ENCODE data around the gene NIPBL.
"Not testable (repeated sequence)": the region's sequence is repeated elsewhere in the genome, so short reads cannot be mapped to it uniquely, and the experiment has no call there.

NIPBL gene

DNA sequence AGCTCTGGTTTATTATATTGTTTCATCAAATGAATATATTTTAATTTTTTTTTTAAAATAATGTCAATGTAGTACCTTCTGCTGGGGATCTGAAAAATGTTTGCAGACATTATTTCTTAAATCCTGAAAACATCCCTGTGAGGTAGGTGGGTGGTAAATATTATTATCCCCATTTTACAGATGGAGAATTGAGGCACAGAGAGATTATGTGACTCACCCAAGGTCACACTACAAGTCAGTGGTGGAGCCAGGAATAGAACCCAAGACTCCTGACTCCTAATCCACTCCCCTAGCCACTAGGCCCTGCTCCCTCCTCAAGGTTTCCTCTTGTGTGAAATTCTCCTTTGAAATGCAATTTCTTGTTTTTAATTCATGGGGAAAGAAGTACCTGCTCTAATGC lies 171.4 kb downstream of the NIPBL start:
- H3K27me3 Mint-ChIP-seq = no peaks in the 10 kb centered on the region
- no peaks in the 10 kb centered on the region for H3K9me3 Mint-ChIP-seq
- no peak for ATAC-seq
- no peak overlapping the region for H3K4me3 Mint-ChIP-seq
- H3K36me3 Mint-ChIP-seq = peaks cover 22% of the 10 kb centered on the region
- no peak overlapping the region for H3K27ac Mint-ChIP-seq
- H3K4me1 Mint-ChIP-seq = no peaks in the 10 kb centered on the region

DNA sequence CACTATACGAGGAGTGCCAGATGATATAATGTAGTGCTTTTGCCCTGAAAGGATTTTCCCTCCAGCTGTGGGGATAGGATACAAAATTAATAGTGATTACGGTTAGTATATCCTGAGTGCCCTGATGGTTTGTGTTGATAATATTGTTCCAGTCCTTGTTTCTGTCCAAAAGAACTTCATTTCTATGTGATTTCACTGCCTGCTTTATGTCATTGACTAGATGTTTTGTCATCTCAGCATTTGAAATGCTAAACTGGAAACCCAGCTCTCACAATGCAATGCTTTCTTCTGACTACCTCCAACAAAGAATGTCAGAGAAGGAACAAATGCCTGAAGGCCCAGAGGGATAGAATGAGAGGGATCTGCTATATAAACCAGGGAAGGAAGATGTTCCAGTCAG lies 177.8 kb downstream of the NIPBL start:
- ATAC-seq = no peak
- H3K27ac Mint-ChIP-seq = no peak overlapping the region
- H3K27me3 Mint-ChIP-seq = no peaks in the 10 kb centered on the region
- no peaks in the 10 kb centered on the region for H3K4me1 Mint-ChIP-seq
- H3K9me3 Mint-ChIP-seq = no peaks in the 10 kb centered on the region
- H3K36me3 Mint-ChIP-seq = peaks cover 46% of the 10 kb centered on the region
- H3K4me3 Mint-ChIP-seq = no peak overlapping the region

DNA sequence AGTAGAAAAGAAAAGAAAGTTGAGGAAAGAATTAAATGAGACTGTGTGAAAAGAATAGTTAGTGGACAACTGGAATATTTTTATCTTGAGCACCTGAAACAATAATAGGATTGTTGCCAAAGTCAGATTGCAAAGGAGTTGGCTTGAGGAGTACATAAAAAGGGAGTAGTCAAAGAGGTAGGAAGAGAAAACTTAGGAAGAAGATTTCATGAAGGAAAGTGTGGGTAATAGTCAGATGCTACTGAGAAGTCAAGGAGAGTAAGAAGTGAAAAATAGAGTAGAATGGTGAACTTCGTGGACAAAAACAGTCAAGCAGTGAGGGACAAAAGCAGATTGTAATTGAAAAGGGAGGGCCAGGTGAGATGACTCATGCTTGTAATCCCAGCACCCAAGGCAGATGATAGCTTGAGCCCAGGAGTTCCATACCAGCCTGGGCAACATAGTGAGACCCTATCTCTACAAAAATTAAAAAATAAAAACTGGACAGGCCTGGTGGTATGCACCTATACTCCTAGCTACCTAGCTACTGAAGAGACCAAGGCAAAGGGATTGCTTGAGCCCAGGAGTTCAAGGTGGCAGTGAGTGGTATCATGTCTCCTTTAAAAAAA lies 178.9 kb downstream of the NIPBL start:
- no peak overlapping the region for H3K27ac Mint-ChIP-seq
- H3K9me3 Mint-ChIP-seq = no peaks in the 10 kb centered on the region
- H3K36me3 Mint-ChIP-seq = peaks cover 50% of the 10 kb centered on the region
- no peak for ATAC-seq
- H3K4me1 Mint-ChIP-seq = no peaks in the 10 kb centered on the region
- H3K4me3 Mint-ChIP-seq = no peak overlapping the region
- H3K27me3 Mint-ChIP-seq = no peaks in the 10 kb centered on the region

DNA sequence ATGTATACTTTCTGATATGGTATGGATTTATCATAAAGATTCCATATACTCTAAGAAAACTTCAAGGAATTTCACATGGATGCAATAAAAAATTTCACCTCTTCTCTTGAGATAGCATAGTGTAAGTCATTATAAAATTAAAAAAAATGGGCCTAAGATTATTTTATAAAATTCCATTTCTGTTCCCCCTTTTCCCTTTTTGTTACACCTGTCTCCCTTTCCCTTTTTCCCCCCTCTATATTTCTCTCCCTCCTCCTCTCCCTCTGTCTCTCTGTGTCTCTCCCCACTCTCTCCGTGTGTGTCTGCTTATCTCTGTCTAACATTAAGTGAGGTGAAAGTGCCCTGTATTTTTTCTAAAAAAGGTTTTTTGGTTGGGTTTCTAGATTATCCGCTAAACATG lies 180.2 kb downstream of the NIPBL start:
- no peaks in the 10 kb centered on the region for H3K27me3 Mint-ChIP-seq
- peaks cover 49% of the 10 kb centered on the region for H3K36me3 Mint-ChIP-seq

DNA sequence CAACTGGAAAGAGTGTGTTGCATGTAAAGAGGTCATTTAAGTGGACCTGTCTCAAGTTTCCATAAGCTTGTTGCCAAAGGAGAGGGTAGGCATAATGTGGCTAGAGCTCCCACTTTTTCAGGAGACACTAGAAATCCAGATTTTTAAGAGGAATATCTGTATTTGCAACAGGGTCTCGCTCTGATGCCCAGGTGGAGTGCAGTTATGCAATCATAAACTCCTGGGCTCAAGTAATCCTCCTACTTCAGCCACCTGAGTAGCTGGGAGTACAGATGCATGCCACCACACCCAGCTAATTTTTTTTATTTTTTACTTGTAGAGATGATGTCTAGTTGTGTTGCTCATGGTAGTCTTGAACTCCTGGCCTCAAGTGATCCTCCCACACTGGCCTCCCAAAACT lies 183.5 kb downstream of the NIPBL start:
- Mint-ChIP-seq H3K4me3 (no peak overlapping the region), H3K4me1 (no peaks in the 10 kb centered on the region), H3K36me3 (peaks cover 48% of the 10 kb centered on the region), H3K27ac (no peak overlapping the region), H3K27me3 (no peaks in the 10 kb centered on the region), H3K9me3 (no peaks in the 10 kb centered on the region)
- ATAC-seq = no peak

More for the DNA sequence above, 180.2 kb downstream of the NIPBL start:
- H3K4me1 Mint-ChIP-seq = no peaks in the 10 kb centered on the region
- H3K4me3 Mint-ChIP-seq = no peak overlapping the region
- H3K27ac Mint-ChIP-seq = no peak overlapping the region
- ATAC-seq = no peak
- H3K9me3 Mint-ChIP-seq = no peaks in the 10 kb centered on the region

DNA sequence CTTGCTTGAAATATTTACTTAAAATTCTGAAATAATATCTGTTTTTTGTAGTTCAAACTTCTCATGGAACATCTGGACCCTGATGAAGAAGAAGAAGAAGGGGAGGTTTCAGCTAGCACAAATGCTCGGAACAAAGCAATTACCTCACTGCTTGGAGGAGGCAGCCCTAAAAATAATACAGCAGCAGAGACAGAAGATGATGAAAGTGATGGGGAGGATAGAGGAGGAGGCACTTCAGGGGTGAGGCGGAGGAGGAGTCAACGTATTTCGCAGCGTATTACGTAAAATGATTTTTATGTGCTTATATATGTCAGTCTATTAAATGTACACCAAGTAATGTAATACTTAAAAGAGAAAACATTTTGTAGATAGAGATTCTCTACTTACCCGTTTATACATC lies 187.2 kb downstream of the NIPBL start:
- peaks cover 37% of the 10 kb centered on the region for H3K36me3 Mint-ChIP-seq
- no peaks in the 10 kb centered on the region for H3K4me1 Mint-ChIP-seq
- H3K27ac Mint-ChIP-seq = no peak overlapping the region
- H3K9me3 Mint-ChIP-seq = no peaks in the 10 kb centered on the region
- ATAC-seq = no peak
- H3K27me3 Mint-ChIP-seq = no peaks in the 10 kb centered on the region
- H3K4me3 Mint-ChIP-seq = no peak overlapping the region

DNA sequence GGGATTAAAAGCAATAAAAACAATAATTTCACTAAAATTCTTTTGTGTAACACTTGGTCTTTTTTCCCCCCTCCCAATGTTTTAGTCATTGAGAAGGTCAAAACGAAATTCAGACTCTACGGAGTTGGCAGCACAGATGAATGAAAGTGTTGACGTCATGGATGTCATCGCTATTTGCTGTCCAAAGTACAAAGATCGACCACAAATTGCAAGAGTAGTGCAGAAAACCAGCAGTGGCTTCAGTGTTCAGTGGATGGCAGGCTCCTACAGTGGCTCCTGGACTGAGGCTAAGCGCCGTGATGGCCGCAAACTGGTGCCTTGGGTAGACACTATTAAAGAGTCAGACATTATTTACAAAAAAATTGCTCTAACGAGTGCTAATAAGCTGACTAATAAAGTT lies 187.9 kb downstream of the NIPBL start:
- Mint-ChIP-seq H3K4me3 (no peak overlapping the region), H3K36me3 (peaks cover 32% of the 10 kb centered on the region), H3K4me1 (no peaks in the 10 kb centered on the region), H3K9me3 (no peaks in the 10 kb centered on the region), H3K27ac (no peak overlapping the region), H3K27me3 (no peaks in the 10 kb centered on the region)
- no peak for ATAC-seq

DNA sequence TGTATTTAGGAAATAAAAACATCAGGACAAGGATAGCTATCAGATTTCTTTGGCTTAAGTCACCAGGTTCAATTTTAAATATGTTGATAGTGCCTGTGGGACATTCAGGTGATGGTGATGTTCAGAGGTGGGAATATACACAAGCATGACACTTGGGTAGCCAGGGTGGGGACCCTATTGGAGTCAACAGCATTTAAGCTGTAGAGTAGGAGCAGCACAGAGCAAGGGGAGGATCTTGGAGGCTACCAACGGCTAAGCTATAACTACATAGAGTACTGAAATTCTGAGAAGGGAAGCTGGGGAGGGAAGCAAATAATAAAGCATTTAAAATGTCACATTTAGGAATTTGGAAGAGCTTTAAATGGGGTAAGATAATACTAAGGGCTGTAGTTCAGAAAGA lies 194.9 kb downstream of the NIPBL start:
- Mint-ChIP-seq H3K4me1 (no peaks in the 10 kb centered on the region), H3K4me3 (no peak overlapping the region), H3K27ac (no peak overlapping the region), H3K36me3 (peaks cover 2% of the 10 kb centered on the region), H3K9me3 (no peaks in the 10 kb centered on the region), H3K27me3 (no peaks in the 10 kb centered on the region)
- ATAC-seq = no peak

DNA sequence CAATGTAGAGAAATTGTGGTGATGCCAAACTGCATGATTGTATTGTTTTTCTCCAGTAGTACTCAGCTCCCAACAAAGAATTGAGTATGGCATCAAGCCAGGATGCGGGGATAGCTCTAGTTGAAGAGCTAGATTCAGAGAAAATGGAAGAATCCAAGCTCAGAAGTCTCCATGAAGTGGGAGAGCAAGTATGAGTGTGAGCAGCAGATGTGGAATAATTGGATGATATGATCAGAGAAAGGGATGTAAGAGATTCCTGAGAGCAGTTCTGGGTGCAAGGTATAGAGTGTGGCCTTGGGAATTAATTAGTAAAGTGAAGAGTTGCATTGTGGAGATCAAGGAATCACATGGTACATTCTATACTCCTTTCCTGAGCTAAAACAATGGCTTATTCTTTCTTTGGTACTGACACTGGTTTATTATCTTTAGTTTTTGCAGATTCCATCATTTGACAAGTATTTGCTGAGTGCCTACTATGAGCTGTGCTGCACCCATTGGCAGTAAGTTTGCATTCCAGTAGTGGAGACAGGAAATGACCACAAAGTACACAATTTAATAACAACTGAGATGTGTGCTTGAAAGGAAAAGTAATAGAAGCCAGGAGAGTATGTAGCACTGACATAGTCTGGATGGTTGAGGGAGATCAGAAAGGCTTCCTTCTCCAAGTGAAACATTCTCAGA lies 195.5 kb downstream of the NIPBL start:
- no peaks in the 10 kb centered on the region for H3K36me3 Mint-ChIP-seq

DNA sequence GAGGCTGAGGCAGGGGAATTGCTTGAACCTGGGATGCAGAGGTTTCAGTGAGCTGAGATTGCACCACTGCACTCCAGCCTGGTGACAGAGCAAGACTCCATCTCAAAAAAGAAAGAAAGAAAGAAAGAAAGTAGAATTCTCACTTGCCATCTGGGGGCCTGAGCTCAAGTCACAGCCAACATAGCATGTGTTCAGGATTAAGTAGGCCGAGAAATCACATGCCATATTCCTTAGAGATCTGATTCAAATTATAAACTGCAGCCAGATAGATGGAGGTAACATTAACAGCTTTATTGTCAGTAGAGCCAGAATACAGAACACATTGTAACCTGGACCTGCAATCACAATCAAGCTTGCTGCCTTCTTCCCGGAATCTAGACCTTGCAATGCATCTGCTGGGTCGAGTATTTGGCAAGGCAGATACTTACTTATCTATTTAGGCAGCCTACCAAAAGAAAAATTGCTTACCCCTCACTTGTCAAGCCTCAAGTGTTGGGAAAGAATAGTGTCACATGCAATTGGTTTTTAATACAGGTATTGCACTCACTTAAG lies 198.9 kb downstream of the NIPBL start:
- Mint-ChIP-seq H3K36me3 (peaks cover 23% of the 10 kb centered on the region), H3K4me3 (no peak overlapping the region), H3K27me3 (no peaks in the 10 kb centered on the region), H3K9me3 (peaks cover 5% of the 10 kb centered on the region), H3K27ac (no peak overlapping the region), H3K4me1 (no peaks in the 10 kb centered on the region)
- no peak for ATAC-seq

More for the DNA sequence above, 195.5 kb downstream of the NIPBL start:
- Mint-ChIP-seq H3K27ac (no peak overlapping the region), H3K27me3 (no peaks in the 10 kb centered on the region), H3K4me1 (no peaks in the 10 kb centered on the region), H3K9me3 (no peaks in the 10 kb centered on the region), H3K4me3 (no peak overlapping the region)
- no peak for ATAC-seq

DNA sequence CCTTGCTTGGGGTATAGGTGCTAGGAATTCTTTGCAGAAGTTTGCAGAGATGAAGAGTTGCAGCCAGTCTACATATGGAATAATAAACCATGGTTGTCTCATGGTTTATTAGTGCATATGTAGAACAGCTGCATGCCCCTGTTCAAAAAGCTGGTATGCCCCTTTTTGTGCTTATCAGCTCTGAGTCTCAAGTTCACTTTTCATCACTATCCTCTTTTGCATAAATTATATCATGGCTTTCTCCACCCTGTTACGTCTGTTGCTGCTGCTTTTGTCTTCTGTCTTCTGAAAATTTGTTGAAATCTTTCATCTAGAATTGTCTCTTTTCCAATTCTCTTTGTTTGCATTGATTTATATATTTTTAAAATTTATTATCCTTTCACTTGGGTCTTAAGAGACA lies 200.6 kb downstream of the NIPBL start:
- no peaks in the 10 kb centered on the region for H3K4me1 Mint-ChIP-seq
- H3K4me3 Mint-ChIP-seq = no peak overlapping the region
- no peak for ATAC-seq
- no peaks in the 10 kb centered on the region for H3K27me3 Mint-ChIP-seq
- H3K36me3 Mint-ChIP-seq = peaks cover 40% of the 10 kb centered on the region
- no peak overlapping the region for H3K27ac Mint-ChIP-seq
- peaks cover 5% of the 10 kb centered on the region for H3K9me3 Mint-ChIP-seq

DNA sequence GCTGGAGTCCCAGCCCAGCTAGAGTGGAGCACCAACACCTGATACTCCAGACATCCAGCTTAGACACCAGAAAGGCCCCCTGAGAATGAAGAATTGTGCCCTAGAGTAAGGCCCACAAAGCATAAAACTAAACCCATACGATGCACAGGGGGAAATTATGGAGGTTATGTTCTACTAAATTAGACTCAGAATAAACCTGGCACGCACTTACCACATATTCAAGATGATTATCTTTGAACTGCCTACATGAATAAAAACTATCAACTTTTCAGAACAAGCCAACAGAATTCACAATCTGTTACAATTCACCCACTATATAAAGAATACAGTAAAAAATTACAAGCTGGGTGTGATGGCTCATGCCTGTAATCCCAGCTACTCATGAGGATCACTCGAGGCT lies 204.1 kb downstream of the NIPBL start:
- Mint-ChIP-seq H3K9me3 (peaks cover 5% of the 10 kb centered on the region), H3K4me1 (no peaks in the 10 kb centered on the region), H3K4me3 (no peak overlapping the region), H3K36me3 (peaks cover 69% of the 10 kb centered on the region), H3K27me3 (no peaks in the 10 kb centered on the region), H3K27ac (no peak overlapping the region)
- no peak for ATAC-seq

DNA sequence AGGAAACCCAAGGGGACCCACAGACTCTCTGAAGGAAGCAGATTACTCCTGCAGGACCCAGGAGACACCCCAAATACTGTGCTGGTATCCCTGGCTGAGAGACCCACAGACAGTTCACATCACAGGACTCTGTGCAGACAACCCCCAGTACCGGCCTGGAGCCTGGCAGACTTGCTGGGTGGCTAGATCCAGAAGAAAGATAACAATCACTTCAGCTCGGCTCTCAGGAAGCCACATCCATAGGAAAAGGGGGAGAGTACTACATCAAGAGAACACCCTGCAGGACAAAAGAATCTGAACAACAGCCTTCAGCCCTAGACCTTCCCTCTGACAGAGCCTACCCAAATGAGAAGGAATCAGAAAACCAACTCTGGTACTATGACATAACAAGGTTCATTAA lies 206.4 kb downstream of the NIPBL start:
- not testable (repeated sequence) for ATAC-seq, H3K27me3 Mint-ChIP-seq, H3K4me3 Mint-ChIP-seq, H3K4me1 Mint-ChIP-seq, H3K27ac Mint-ChIP-seq, H3K9me3 Mint-ChIP-seq
- H3K36me3 Mint-ChIP-seq = peaks cover 78% of the 10 kb centered on the region

DNA sequence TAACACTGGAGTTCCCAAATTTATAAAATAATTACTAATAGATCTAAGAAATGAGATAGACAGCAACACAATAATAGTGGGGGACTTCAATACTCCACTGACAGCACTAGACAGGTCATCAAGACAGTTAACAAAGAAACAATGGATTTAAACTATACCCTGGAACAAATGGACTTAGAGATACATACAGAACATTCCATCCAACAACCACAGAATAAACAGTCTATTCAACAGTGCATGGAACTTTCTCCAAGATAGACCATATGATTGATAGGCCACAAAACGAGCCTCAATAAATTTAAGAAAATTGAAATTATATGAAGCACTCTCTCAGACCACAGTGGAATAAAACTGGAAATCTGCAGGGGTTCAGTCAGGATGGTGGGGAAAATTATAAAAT lies 209.5 kb downstream of the NIPBL start:
- not testable (repeated sequence) for H3K9me3 Mint-ChIP-seq

DNA sequence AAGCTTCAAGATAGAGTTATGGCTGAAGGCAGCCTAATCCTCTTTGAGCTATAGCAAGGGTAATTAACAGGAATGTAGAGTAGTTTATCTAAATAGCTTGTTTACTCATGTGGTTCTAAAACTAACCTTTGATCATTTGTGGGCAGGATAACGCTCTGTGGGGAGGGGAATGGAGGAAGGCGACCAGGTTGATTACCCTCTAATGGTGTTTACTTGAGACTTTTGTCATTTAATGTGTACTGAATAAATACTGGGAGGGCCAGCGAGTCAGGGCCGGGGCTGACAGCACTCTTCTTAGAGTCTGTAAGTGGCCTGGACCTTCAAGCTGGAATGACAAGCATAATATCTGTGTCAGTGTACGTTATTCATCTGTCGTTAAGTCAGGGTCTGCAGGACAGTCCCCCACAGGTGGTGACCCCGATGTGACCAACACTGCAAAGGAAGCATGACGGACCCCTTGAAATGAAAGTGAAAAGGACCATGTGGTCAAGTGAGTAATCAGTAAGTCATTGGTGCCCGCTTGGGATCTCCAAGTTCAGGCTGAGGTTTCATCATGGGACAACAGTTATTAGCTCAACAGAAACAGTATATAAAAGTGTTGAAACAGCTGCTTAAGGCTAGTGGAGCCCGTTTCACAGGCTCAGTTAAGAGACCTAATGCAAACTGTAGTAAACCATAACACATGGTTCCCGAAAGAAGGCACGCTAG lies 210.1 kb downstream of the NIPBL start:
- H3K9me3 Mint-ChIP-seq = no peaks in the 10 kb centered on the region
- no peaks in the 10 kb centered on the region for H3K27me3 Mint-ChIP-seq
- H3K27ac Mint-ChIP-seq = no peak overlapping the region
- H3K36me3 Mint-ChIP-seq = peaks cover 66% of the 10 kb centered on the region
- no peak for ATAC-seq
- H3K4me3 Mint-ChIP-seq = no peak overlapping the region
- H3K4me1 Mint-ChIP-seq = no peaks in the 10 kb centered on the region

More for the DNA sequence above, 209.5 kb downstream of the NIPBL start:
- peaks cover 66% of the 10 kb centered on the region for H3K36me3 Mint-ChIP-seq
- not testable (repeated sequence) for H3K4me3 Mint-ChIP-seq, H3K27me3 Mint-ChIP-seq, ATAC-seq, H3K27ac Mint-ChIP-seq, H3K4me1 Mint-ChIP-seq

DNA sequence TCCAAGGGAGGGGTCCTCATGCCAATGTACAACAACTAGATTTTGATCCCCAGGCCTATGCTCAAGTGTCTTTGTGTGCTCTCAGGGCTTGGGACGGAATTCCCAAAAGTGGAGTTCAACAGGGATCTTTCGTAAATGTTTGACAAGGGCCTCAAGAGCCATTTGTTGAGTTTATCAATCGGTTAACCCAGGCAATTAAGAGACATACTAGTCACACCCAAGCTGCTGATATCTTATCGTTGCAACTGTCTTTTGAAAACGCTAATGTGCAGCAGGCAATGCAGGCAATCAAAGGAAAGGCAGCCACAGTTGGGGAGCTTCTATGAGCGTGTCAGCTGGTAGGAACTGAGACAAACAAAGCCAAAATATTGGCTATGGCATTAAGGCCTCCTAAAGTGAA lies 211.4 kb downstream of the NIPBL start:
- Mint-ChIP-seq H3K4me1 (no peaks in the 10 kb centered on the region), H3K36me3 (peaks cover 61% of the 10 kb centered on the region), H3K27me3 (no peaks in the 10 kb centered on the region), H3K9me3 (no peaks in the 10 kb centered on the region), H3K4me3 (no peak overlapping the region), H3K27ac (no peak overlapping the region)
- ATAC-seq = no peak
